Embryonic facial prominence (tissue), 1 donor: Measurements from ENCODE around the gene IL34.

Experiments
- DNase-seq: peaks from one replicate; pipeline ENCODE4 v3.0.0-alpha.2; 2016; ENCODE audit errors: extremely low spot score

Gene IL34

GRCh38 chr16:70676675-70677498 lies 30.5 kb downstream of the IL34 start:
- DNase-seq = no peak

GRCh38 chr16:70677499-70678120 lies 31.3 kb downstream of the IL34 start:
- no peak for DNase-seq

GRCh38 chr16:70678121-70678897 lies 31.9 kb downstream of the IL34 start:
- no peak for DNase-seq

- DNase-seq = no peak
These were observed 32.7 kb downstream of the IL34 start for GRCh38 chr16:70678898-70679670.

- DNase-seq = no peak
These were observed 33.5 kb downstream of the IL34 start for GRCh38 chr16:70679671-70680494.

GRCh38 chr16:70680495-70681381 lies 34.4 kb downstream of the IL34 start:
- DNase-seq = no peak

GRCh38 chr16:70681382-70682238 lies 35.3 kb downstream of the IL34 start:
- DNase-seq = no peak

GRCh38 chr16:70682239-70683145 lies 36.1 kb downstream of the IL34 start:
- no peak for DNase-seq

- DNase-seq = no peak
These were observed 37.0 kb downstream of the IL34 start for GRCh38 chr16:70683146-70683944.

- no peak for DNase-seq
These were observed 38.0 kb downstream of the IL34 start for GRCh38 chr16:70684146-70685060.

- DNase-seq = no peak
These were observed 38.9 kb downstream of the IL34 start for GRCh38 chr16:70685061-70685937.

- DNase-seq = peak; percentile 84
These were observed 39.6 kb downstream of the IL34 start, which contains the start of gene MTSS2 for GRCh38 chr16:70685938-70686375. Gene MTSS2, minus strand, starts transcription at chr16:70686053. Its CDS starts 262 bp downstream, at chr16:70685791.

GRCh38 chr16:70686376-70687101 lies 40.2 kb downstream of the IL34 start:
- no peak for DNase-seq

GRCh38 chr16:70687102-70687511 lies 40.7 kb downstream of the IL34 start:
- DNase-seq = no peak
